ENCODE results near the gene PLLP.

DNA sequence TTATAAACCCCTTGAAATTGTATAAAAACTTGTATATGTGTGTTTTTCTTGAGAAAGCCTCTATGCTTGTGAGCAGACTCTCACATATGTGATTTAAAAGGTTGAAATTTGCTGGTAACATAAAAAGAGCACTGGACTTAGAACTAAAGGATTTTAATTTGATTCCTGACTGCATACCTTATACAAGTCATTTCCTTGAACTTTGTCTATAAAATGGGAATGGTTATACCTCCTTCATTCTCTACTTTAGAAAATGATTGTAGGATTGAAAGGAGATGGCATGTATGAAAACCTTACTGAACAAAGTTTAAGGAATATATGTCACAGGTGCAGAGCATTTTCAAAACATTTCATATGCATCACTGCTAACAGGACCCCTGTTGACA is 49.8 kb downstream of the PLLP start:
- TF ChIP-seq, protein P1, sequence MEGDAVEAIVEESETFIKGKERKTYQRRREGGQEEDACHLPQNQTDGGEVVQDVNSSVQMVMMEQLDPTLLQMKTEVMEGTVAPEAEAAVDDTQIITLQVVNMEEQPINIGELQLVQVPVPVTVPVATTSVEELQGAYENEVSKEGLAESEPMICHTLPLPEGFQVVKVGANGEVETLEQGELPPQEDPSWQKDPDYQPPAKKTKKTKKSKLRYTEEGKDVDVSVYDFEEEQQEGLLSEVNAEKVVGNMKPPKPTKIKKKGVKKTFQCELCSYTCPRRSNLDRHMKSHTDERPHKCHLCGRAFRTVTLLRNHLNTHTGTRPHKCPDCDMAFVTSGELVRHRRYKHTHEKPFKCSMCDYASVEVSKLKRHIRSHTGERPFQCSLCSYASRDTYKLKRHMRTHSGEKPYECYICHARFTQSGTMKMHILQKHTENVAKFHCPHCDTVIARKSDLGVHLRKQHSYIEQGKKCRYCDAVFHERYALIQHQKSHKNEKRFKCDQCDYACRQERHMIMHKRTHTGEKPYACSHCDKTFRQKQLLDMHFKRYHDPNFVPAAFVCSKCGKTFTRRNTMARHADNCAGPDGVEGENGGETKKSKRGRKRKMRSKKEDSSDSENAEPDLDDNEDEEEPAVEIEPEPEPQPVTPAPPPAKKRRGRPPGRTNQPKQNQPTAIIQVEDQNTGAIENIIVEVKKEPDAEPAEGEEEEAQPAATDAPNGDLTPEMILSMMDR (IDR thresholded peaks at IDR 0.05; ENCODE audit: poor library complexity, severe bottlenecking), result no peak
- TF ChIP-seq SMC3 (conservative IDR thresholded peaks at IDR 0.05; ENCODE audit: poor library complexity), result no peak
- TF ChIP-seq TAF1 (IDR thresholded peaks at IDR 0.05; ENCODE audit: low read depth), result no peak
- no peak for TF ChIP-seq EP300 (conservative IDR thresholded peaks at IDR 0.05; ENCODE audit: poor library complexity, severe bottlenecking)
- TF ChIP-seq EZH2 (IDR thresholded peaks at IDR 0.05; ENCODE audit: borderline replicate concordance, insufficient read depth, low read length, poor library complexity, severe bottlenecking), result no peak
- no peak for TF ChIP-seq POLR2AphosphoS5 (IDR thresholded peaks at IDR 0.05)
- TF ChIP-seq, protein P2, sequence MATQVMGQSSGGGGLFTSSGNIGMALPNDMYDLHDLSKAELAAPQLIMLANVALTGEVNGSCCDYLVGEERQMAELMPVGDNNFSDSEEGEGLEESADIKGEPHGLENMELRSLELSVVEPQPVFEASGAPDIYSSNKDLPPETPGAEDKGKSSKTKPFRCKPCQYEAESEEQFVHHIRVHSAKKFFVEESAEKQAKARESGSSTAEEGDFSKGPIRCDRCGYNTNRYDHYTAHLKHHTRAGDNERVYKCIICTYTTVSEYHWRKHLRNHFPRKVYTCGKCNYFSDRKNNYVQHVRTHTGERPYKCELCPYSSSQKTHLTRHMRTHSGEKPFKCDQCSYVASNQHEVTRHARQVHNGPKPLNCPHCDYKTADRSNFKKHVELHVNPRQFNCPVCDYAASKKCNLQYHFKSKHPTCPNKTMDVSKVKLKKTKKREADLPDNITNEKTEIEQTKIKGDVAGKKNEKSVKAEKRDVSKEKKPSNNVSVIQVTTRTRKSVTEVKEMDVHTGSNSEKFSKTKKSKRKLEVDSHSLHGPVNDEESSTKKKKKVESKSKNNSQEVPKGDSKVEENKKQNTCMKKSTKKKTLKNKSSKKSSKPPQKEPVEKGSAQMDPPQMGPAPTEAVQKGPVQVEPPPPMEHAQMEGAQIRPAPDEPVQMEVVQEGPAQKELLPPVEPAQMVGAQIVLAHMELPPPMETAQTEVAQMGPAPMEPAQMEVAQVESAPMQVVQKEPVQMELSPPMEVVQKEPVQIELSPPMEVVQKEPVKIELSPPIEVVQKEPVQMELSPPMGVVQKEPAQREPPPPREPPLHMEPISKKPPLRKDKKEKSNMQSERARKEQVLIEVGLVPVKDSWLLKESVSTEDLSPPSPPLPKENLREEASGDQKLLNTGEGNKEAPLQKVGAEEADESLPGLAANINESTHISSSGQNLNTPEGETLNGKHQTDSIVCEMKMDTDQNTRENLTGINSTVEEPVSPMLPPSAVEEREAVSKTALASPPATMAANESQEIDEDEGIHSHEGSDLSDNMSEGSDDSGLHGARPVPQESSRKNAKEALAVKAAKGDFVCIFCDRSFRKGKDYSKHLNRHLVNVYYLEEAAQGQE (IDR thresholded peaks at IDR 0.05; ENCODE audit: borderline replicate concordance), result no peak
- no peak for TF ChIP-seq MXI1 (conservative IDR thresholded peaks at IDR 0.05; ENCODE audit: poor library complexity, severe bottlenecking)

Measured in neural cell (in vitro differentiated cells).